Gastroesophageal sphincter (tissue), 4 donors: ENCODE results near the gene IBA57. TPM values are rescaled to one million over a fixed set of nuclear protein-coding genes. Genes with fewer than 3 reads are reported as not detected.

Experiments used
- ATAC-seq: fragments of 150-250 bp; one replicate; pipeline ENCODE4 v1.9.1; 2016; ENCODE audit warnings: mild to moderate bottlenecking, moderate library complexity
- H3K27ac ChIP-seq, 4 donors: fragments of 200-600 bp; sonication (generic) in 3 of 4; 1 replicate in 3 of 4; 2 replicates in 1 of 4; pipeline ENCODE4 v1.5.1; 2016 to 2019
- H3K27me3 ChIP-seq: fragments of 200-600 bp; sonication (generic); one replicate; pipeline ENCODE4 v1.5.1; 2019
- H3K36me3 ChIP-seq, 2 donors: fragments of 200-600 bp; sonication (generic); one replicate each; pipeline ENCODE4 v1.5.1; 2019; ENCODE audit warnings: control low read depth in 1 of 2
- H3K4me1 ChIP-seq, 3 donors: fragments of 200-600 bp; sonication (generic); 1 replicate in 2 of 3; 2 replicates in 1 of 3; pipeline ENCODE4 v1.5.1; 2016 to 2019; ENCODE audit warnings: control low read depth in 2 of 3
- H3K4me3 ChIP-seq, 2 donors: fragments of 200-600 bp; sonication (generic); one replicate each; pipeline ENCODE4 v1.5.1; 2019; ENCODE audit warnings: mild to moderate bottlenecking in 1 of 2, moderate library complexity in 1 of 2
- H3K9me3 ChIP-seq, 3 donors: fragments of 200-600 bp; sonication (generic); one replicate each; pipeline ENCODE4 v1.5.1; 2017 to 2019; ENCODE audit warnings: control low read depth in 2 of 3
- EP300 ChIP-seq: sonication (generic); formaldehyde crosslinking; IDR thresholded peaks from one replicate; pipeline ENCODE4 v1.6.1; 2017; ENCODE audit warnings: antibody characterized with exemption, mild to moderate bottlenecking
- POLR2A ChIP-seq, 2 donors: fragments of 450-650 bp; IDR thresholded peaks; one replicate each; pipeline ENCODE4 v1.6.1; 2017; ENCODE audit warnings: antibody characterized with exemption in 2 of 2, mild to moderate bottlenecking in 2 of 2, moderate library complexity in 1 of 2
- POLR2AphosphoS5 ChIP-seq: sonication (generic); formaldehyde crosslinking; IDR thresholded peaks from one replicate; pipeline ENCODE4 v1.6.1; 2017; ENCODE audit warnings: antibody characterized with exemption
- WGBS, 2 donors: methylation state at CpG; one replicate each; pipeline ENCODE4 v1.1.5; 2018; ENCODE audit warnings: low coverage in 1 of 2; 5-methylcytosine and 5-hydroxymethylcytosine counted together
- total RNA-seq, 4 donors: library from RNA; depleted of rRNA; stranded (reverse); fragments of >200 nt; gene quantifications; one replicate each; pipeline ENCODE4 v1.1.0, GENCODE V29; 2016
- TF ChIP-seq, protein P1 (sequence below), 4 experiments: fragments of 200-600 bp in 2 of 4; fragments of 450-650 bp in 2 of 4; sonication (generic) in 1 of 4; IDR thresholded peaks; one replicate each; pipeline ENCODE4 v1.5.1; 2017 to 2019; ENCODE audit warnings: antibody characterized with exemption in 4 of 4, mild to moderate bottlenecking in 2 of 4, moderate library complexity in 2 of 4

The IBA57 gene
- total RNA-seq, 4 donors from 2014 or later: 4.2 to 11.3 (median 7.4) TPM

DNA sequence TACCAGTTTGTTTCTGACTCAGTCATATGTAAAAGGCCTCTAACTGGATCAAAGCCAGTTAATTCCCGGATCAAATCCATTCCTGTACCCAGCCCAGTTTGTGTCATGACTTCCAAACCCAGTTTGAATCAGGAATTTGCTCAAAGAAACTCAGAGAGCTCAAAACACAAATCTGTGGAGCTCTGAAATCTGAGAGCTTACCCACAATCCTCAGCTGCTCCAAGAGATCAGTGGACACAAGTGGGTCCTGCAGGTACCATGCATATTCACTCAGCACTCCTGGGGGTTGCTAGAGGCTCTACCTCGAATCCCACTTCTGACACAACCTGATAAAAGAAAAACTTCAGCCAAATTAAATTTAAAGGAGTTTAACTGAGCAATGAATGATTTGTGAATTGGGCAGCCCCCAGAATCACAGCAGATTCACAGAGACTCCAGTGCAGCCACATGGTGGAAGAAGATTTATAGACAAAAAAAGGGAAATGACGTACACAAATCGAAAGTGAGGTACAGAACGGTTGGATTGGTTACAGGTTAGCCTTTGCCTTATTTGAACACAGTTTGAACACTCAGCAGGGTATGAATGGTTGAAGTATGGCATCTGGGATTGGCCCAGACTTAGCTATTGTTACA, 44.6 kb upstream of the IBA57 start:
- 44 to 68% methylated on average over 4 to 5 of the region's 5 CpGs for WGBS, 2 donors

DNA sequence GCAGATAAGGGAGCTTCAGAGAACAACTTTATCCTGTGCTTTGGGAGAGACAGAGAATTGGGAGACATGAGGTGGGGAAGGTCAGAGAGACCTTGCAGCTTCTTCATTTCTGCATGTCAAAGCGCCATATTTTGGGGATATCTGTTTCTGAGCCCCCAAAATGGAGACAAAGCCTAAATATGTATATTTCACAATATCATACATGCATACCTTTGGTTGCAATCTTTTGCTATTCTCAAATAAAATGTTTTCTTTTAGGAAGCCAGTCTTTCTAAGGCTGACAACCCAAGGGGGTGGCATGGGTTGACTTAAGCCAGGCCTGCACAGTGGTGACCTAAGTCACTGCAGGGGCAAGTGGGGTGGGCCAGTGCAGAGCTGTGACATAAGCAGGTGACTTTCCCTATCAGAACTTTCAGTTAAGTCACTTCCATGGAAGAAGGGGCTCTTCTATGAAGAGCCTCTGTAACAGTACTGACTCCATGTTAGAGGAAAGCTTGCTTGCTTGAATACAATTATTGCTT, 42.6 kb upstream of the IBA57 start:
- H3K36me3 ChIP-seq: no peaks in the 10 kb centered on the region
- no peak overlapping the region for H3K4me3 ChIP-seq
- H3K27ac ChIP-seq: no peak overlapping the region
- no peaks in the 10 kb centered on the region for H3K9me3 ChIP-seq
- no peaks in the 10 kb centered on the region for H3K4me1 ChIP-seq
- TF ChIP-seq EP300: no peak
- TF ChIP-seq, protein P1, sequence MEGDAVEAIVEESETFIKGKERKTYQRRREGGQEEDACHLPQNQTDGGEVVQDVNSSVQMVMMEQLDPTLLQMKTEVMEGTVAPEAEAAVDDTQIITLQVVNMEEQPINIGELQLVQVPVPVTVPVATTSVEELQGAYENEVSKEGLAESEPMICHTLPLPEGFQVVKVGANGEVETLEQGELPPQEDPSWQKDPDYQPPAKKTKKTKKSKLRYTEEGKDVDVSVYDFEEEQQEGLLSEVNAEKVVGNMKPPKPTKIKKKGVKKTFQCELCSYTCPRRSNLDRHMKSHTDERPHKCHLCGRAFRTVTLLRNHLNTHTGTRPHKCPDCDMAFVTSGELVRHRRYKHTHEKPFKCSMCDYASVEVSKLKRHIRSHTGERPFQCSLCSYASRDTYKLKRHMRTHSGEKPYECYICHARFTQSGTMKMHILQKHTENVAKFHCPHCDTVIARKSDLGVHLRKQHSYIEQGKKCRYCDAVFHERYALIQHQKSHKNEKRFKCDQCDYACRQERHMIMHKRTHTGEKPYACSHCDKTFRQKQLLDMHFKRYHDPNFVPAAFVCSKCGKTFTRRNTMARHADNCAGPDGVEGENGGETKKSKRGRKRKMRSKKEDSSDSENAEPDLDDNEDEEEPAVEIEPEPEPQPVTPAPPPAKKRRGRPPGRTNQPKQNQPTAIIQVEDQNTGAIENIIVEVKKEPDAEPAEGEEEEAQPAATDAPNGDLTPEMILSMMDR (IDR thresholded peaks at IDR 0.05): no peak
- peaks cover 2% of the 10 kb centered on the region for H3K27me3 ChIP-seq
- ATAC-seq: no peak
- WGBS, 2 donors: 77 to 88% methylated on average over 1 of the region's 1 CpG

More for the DNA sequence above, 44.6 kb upstream of the IBA57 start:
- no peak overlapping the region for H3K27ac ChIP-seq
- TF ChIP-seq POLR2AphosphoS5 (no peak), EP300 (no peak), POLR2A (IDR thresholded peaks at IDR 0.05) (no peak)
- TF ChIP-seq, protein P1 (IDR thresholded peaks at IDR 0.05): no peak
- no peaks in the 10 kb centered on the region for H3K36me3 ChIP-seq
- no peaks in the 10 kb centered on the region for H3K9me3 ChIP-seq
- no peak for ATAC-seq
- H3K4me1 ChIP-seq: no peaks in the 10 kb centered on the region
- H3K27me3 ChIP-seq: no peaks in the 10 kb centered on the region
- no peak overlapping the region for H3K4me3 ChIP-seq

DNA sequence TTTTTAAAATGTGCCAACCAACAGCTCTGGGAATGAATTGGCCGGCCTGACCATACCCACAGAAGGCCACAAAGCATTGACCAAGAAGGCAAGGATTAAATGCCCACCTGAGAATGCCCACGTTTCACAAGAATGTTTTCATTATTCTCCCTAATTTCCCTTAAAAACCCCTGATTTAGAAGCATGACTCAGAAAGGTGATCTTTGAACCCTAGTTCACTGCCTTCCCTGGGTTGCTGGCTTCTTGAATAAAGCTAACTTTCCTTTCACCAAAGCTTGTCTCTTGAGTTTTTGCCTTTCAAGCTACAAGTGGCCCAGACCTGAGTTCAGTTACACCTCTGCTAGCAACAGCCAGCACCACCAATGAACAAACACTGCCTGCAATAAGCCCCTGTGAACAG, 42.1 kb upstream of the IBA57 start:
- no peaks in the 10 kb centered on the region for H3K9me3 ChIP-seq
- H3K27ac ChIP-seq: no peak overlapping the region
- ATAC-seq: no peak
- H3K4me3 ChIP-seq: no peak overlapping the region
- H3K27me3 ChIP-seq: peaks cover 7% of the 10 kb centered on the region
- TF ChIP-seq, protein P1 (IDR thresholded peaks at IDR 0.05): no peak
- no peak for TF ChIP-seq POLR2AphosphoS5
- no peak for TF ChIP-seq POLR2A (IDR thresholded peaks at IDR 0.05)
- no peak for TF ChIP-seq EP300
- no peaks in the 10 kb centered on the region for H3K36me3 ChIP-seq
- WGBS, 2 donors: 60 to 75% methylated on average over 2 of the region's 2 CpGs
- H3K4me1 ChIP-seq: no peaks in the 10 kb centered on the region

DNA sequence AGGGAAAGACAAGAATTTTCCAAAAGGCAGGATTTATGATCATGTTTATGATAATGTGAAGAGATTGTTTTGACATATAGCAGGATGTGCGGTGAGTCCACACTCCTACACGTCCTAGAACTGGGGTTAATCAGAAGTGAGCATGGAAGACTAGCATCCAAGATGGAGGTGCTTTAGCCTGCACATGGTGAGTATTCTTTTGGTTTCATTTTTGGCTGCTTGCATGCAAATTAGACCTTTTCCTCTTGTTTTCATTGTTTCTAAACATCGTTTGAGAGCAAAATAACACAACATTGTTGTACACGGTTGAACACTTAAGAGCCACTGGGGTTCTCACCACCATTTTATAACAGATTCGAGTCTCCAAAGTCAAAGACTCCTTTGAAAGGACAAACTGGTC, 40.4 kb upstream of the IBA57 start:
- no peaks in the 10 kb centered on the region for H3K9me3 ChIP-seq
- 71 to 76% methylated on average over 3 to 4 of the region's 5 CpGs for WGBS, 2 donors
- TF ChIP-seq, protein P1 (IDR thresholded peaks at IDR 0.05): no peak
- no peak for TF ChIP-seq POLR2A (IDR thresholded peaks at IDR 0.05)
- TF ChIP-seq POLR2AphosphoS5: no peak
- no peak for TF ChIP-seq EP300
- no peaks in the 10 kb centered on the region for H3K4me1 ChIP-seq
- no peak overlapping the region for H3K27ac ChIP-seq
- H3K27me3 ChIP-seq: peaks cover 22% of the 10 kb centered on the region
- H3K4me3 ChIP-seq: no peak overlapping the region
- H3K36me3 ChIP-seq: no peaks in the 10 kb centered on the region
- no peak for ATAC-seq

DNA sequence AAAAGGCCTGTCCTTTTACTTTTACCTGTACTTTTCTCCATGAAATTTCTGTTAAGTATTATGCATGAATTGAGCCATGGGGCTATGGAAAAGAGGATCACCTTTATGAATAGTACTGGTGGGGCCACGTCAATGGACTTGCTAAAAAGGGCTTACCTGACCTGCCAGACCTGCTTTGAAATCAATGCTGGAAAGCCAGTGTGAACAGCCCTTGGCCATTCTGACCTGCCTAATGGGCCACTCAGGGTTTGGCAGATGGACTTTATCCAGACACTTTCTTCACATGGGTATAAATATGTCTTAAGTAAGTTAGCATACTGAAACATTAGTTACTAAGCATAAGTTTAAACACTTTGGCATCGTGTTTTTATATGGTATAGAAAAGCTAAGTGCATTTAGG, 33.8 kb upstream of the IBA57 start:
- Histone ChIP-seq H3K9me3 (no peaks in the 10 kb centered on the region), H3K27me3 (peaks cover 35% of the 10 kb centered on the region), H3K4me1 (peaks cover 0 to 7% (median 0%) of the 10 kb centered on the region in 3 donors), H3K36me3 (no peaks in the 10 kb centered on the region), H3K27ac (no peak overlapping the region), H3K4me3 (no peak overlapping the region)
- no peak for ATAC-seq
- no peak for TF ChIP-seq EP300
- TF ChIP-seq, protein P1 (IDR thresholded peaks at IDR 0.05): no peak
- no peak for TF ChIP-seq POLR2AphosphoS5
- TF ChIP-seq POLR2A (IDR thresholded peaks at IDR 0.05): no peak
- WGBS, 2 donors: 81% methylated on average over 2 of the region's 2 CpGs
